Measurements from ENCODE around the gene PTPN22. TPM values are rescaled to one million over a fixed set of nuclear protein-coding genes. Genes with fewer than 3 reads are reported as not detected.

The PTPN22 gene
- total and polyA plus RNA-seq, 7 experiments from 2014 or later, result 22.2 to 76.7 (median 29.7) TPM

- ATAC-seq, result no peak
- Mint-ChIP-seq H3K9me3 (peaks cover 0 to 6% (median 0%) of the 10 kb centered on the region in 11 donors), H3K36me3 (peaks cover 0 to 48% (median 13%) of the 10 kb centered on the region in 5 donors), H3K27ac (peak overlapping the region in 3 of 9 donors; percentile 17 to 60 (median 59)), H3K4me1 (peaks cover 62 to 98% (median 94%) of the 10 kb centered on the region in 7 donors), H3K27me3 (no peaks in the 10 kb centered on the region), H3K4me3 (peak overlapping the region in 7 of 10 donors; percentile 19 to 91 (median 55))
- POLR2A ChIA-PET, result interaction anchor here (0.6 to 1.4 kb wide), 3 partner anchors 10 to 955 kb away, joined by 3 to 4 read pairs (median 4); no protein-coding TSS in a partner anchor
- no peaks in the 10 kb centered on the region for H3K9me3 ChIP-seq (ENCODE audit: control insufficient read depth in 2 of 3, low read length in 3 of 3)
- no peaks in the 10 kb centered on the region for H3K27me3 ChIP-seq (ENCODE audit: control insufficient read depth in 2 of 2, insufficient read depth in 2 of 2, low read length in 2 of 2)
- no peak overlapping the region for H3K27ac ChIP-seq (ENCODE audit: low read depth, low read length)
- no peaks in the 10 kb centered on the region for H3K36me3 ChIP-seq (ENCODE audit: control insufficient read depth in 2 of 3, insufficient read depth in 3 of 3, low read length in 3 of 3)
- DNase-seq, result no peak
- H3K4me1 ChIP-seq (ENCODE audit: control insufficient read depth in 2 of 2, insufficient read depth in 2 of 2, low read length in 2 of 2), result peaks cover 41 to 50% of the 10 kb centered on the region in 2 donors
- no peak overlapping the region for H3K4me3 ChIP-seq (ENCODE audit: low read length)
- intact Hi-C loops (cut with micrococcal nuclease), result no loop called here
- CTCF ChIA-PET, result no interaction called here
Observed at GRCh38 chr1:113805256-113805531, 66.3 kb downstream of the PTPN22 start.

DNA sequence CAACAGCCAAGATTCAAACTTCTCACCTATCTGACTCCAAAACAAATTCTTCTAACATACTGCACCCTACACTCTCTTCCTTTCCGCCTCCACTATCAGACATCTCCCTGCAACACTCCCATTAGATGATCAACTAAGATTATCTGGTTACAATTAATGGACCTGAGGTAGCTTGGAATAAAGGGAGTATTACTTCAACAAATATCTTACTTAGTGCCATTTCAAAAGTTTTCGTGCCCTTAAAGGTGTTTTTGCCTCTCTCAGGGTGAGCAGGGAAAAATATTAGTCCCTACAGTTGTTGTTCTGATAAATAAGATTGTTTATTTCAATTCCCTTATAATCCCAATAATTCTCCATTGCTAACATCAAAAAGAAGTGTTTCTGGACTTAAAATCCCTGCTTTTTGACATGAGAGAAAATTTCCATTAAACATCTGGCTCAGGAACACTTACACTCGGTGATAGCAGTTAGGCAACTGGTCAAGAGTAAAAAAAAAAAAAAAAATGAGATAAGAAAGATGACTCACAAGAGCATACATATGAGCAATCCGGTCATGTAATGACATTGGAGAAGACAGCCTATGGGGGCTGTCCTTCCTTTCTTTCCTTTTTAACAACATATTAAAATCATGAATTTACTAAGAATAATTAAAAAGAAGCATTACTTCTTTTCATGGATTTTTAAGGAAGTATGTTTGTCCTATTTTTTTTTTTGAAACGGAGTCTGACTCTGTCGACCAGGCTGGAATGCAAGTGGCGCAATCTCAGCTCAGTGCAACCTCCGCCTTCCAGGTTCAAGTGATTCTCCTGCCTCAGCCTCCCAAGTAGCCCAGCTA lies 66.9 kb downstream of the PTPN22 start:
- CTCF ChIA-PET, result no interaction called here
- Histone ChIP-seq H3K27me3 (ENCODE audit: control insufficient read depth in 2 of 2, insufficient read depth in 2 of 2, low read length in 2 of 2) (no peaks in the 10 kb centered on the region), H3K36me3 (ENCODE audit: control insufficient read depth in 2 of 3, insufficient read depth in 3 of 3, low read length in 3 of 3) (no peaks in the 10 kb centered on the region), H3K4me3 (ENCODE audit: low read length) (no peak overlapping the region), H3K9me3 (ENCODE audit: control insufficient read depth in 2 of 3, low read length in 3 of 3) (no peaks in the 10 kb centered on the region), H3K27ac (ENCODE audit: low read depth, low read length) (no peak overlapping the region), H3K4me1 (ENCODE audit: control insufficient read depth in 2 of 2, insufficient read depth in 2 of 2, low read length in 2 of 2) (peaks cover 40 to 45% of the 10 kb centered on the region in 2 donors)
- Mint-ChIP-seq H3K27ac (peak overlapping the region in 5 of 9 donors; percentile 17 to 80 (median 37)), H3K27me3 (no peaks in the 10 kb centered on the region), H3K9me3 (peaks cover 0 to 6% (median 0%) of the 10 kb centered on the region in 11 donors), H3K4me1 (peaks cover 57 to 98% (median 92%) of the 10 kb centered on the region in 7 donors), H3K36me3 (peaks cover 0 to 46% (median 13%) of the 10 kb centered on the region in 5 donors), H3K4me3 (peak overlapping the region in 8 of 10 donors; percentile 26 to 91 (median 50))
- ATAC-seq, result peak; percentile 46
- POLR2A ChIA-PET, result interaction anchor here (0.6 to 1.4 kb wide), 4 partner anchors 20 to 956 kb away, joined by 3 to 5 read pairs (median 4); no protein-coding TSS in a partner anchor
- DNase-seq, result no peak
- intact Hi-C loops (cut with micrococcal nuclease), result no loop called here

DNA sequence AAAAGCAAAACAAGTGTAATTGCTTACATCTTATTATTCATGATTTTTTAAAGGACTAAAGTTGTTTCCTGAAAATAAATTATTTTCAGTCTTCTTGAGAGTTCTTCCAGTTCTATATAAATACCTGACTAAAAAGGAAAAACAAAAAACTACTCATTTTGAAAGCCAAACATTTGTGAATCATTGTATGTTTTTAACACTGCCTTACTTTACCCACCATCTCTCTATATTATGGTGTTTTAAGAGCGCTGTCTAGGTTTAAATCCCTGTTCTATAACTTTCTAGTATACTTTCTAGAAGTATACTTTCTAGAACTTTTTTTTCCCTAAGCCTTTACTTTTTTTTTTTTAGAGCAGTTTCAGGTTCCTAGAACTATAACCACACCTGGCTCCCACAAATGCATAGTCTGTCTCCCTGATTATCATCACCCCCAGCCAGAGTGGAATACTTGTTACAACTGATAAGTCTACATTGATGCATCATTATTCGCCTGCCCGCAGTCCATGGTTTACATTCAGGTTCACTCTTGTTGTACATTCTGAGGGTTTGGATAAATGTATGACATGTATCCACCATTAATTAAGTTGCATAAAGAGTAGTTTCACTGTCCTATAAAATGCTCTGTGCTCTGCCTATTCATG lies 69.0 kb downstream of the PTPN22 start:
- POLR2A ChIA-PET, result interaction anchor here (1.2 to 1.7 kb wide), 2 partner anchors 8 to 17 kb away, joined by 4 read pairs; no protein-coding TSS in a partner anchor
- Histone ChIP-seq H3K4me3 (ENCODE audit: low read length) (no peak overlapping the region), H3K27ac (ENCODE audit: low read depth, low read length) (no peak overlapping the region), H3K4me1 (ENCODE audit: control insufficient read depth in 2 of 2, insufficient read depth in 2 of 2, low read length in 2 of 2) (peaks cover 40% of the 10 kb centered on the region in 2 donors), H3K27me3 (ENCODE audit: control insufficient read depth in 2 of 2, insufficient read depth in 2 of 2, low read length in 2 of 2) (no peaks in the 10 kb centered on the region), H3K36me3 (ENCODE audit: control insufficient read depth in 2 of 3, insufficient read depth in 3 of 3, low read length in 3 of 3) (peaks cover 0 to 6% (median under 1%) of the 10 kb centered on the region in 3 experiments), H3K9me3 (ENCODE audit: control insufficient read depth in 2 of 3, low read length in 3 of 3) (no peaks in the 10 kb centered on the region)
- ATAC-seq (no peak), DNase-seq (no peak)
- H3K36me3 Mint-ChIP-seq, result peaks cover 0 to 43% (median 14%) of the 10 kb centered on the region in 5 donors
- H3K4me3 Mint-ChIP-seq, result peak overlapping the region in 8 of 10 donors; percentile 5 to 62 (median 32)
- H3K27me3 Mint-ChIP-seq, result no peaks in the 10 kb centered on the region
- peaks cover 59 to 96% (median 87%) of the 10 kb centered on the region in 7 donors for H3K4me1 Mint-ChIP-seq
- H3K9me3 Mint-ChIP-seq, result peaks cover 0 to 4% (median 0%) of the 10 kb centered on the region in 11 donors
- H3K27ac Mint-ChIP-seq, result peak overlapping the region in 6 of 9 donors; percentile 24 to 71 (median 43)
- intact Hi-C loops (cut with micrococcal nuclease), result loop anchor here in 1 of 2 donors (1.0 kb wide), 1 partner anchor 9 kb away; no protein-coding TSS in a partner anchor
- CTCF ChIA-PET, result interaction anchor here (0.7 kb wide), 1 partner anchor 1311 kb away, joined by 3 read pairs; no protein-coding TSS in a partner anchor

GRCh38 chr1:113800487-113800886 lies 71.0 kb downstream of the PTPN22 start:
- ChIA-PET POLR2A (interaction anchor here (0.7 to 1.7 kb wide), 4 partner anchors 9 to 711 kb away, joined by 3 to 5 read pairs (median 4); partner anchors contain the start of gene TRIM33), CTCF (no interaction called here)

DNA sequence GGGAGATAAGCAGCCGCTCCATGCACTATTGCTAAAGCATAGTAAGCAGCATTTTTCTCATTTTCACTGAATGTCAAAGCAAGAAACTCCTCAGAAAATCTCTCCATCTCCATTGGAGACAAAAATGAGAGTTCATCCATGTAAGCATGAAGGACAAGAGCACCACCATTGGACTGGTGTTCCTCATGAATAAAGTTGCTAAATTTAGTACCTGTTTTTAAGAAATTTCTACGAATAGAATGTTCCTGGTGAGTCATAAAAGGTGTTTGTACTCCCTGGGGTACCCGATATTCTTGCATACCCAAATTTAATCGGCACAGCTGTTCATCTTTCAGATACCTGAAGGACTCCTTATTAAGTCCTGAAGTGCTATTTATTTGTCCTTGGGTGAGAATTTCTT lies 74.0 kb downstream of the PTPN22 start:
- H3K36me3 ChIP-seq (ENCODE audit: control insufficient read depth in 2 of 3, insufficient read depth in 3 of 3, low read length in 3 of 3), result peaks cover 0 to 26% (median 3%) of the 10 kb centered on the region in 3 experiments
- H3K27me3 ChIP-seq (ENCODE audit: control insufficient read depth in 2 of 2, insufficient read depth in 2 of 2, low read length in 2 of 2), result no peaks in the 10 kb centered on the region
- H3K4me1 Mint-ChIP-seq, result peaks cover 36 to 84% (median 73%) of the 10 kb centered on the region in 7 donors
- peaks cover 23 to 27% of the 10 kb centered on the region in 2 donors for H3K4me1 ChIP-seq (ENCODE audit: control insufficient read depth in 2 of 2, insufficient read depth in 2 of 2, low read length in 2 of 2)
- peak overlapping the region in 3 of 9 donors; percentile 9 to 17 (median 14) for H3K27ac Mint-ChIP-seq
- ChIA-PET CTCF (no interaction called here), POLR2A (no interaction called here)
- no peaks in the 10 kb centered on the region for H3K9me3 ChIP-seq (ENCODE audit: control insufficient read depth in 2 of 3, low read length in 3 of 3)
- H3K9me3 Mint-ChIP-seq, result no peaks in the 10 kb centered on the region
- H3K27me3 Mint-ChIP-seq, result no peaks in the 10 kb centered on the region
- H3K4me3 Mint-ChIP-seq, result no peak overlapping the region
- intact Hi-C loops (cut with micrococcal nuclease), result no loop called here
- peaks cover 3 to 43% (median 28%) of the 10 kb centered on the region in 5 donors for H3K36me3 Mint-ChIP-seq
- ATAC-seq (no peak), DNase-seq (no peak)
- H3K27ac ChIP-seq (ENCODE audit: low read depth, low read length), result no peak overlapping the region
- no peak overlapping the region for H3K4me3 ChIP-seq (ENCODE audit: low read length)

More at GRCh38 chr1:113800487-113800886, 71.0 kb downstream of the PTPN22 start:
- DNase-seq, result no peak
- no peaks in the 10 kb centered on the region for H3K27me3 ChIP-seq (ENCODE audit: control insufficient read depth in 2 of 2, insufficient read depth in 2 of 2, low read length in 2 of 2)
- no peak overlapping the region for H3K4me3 Mint-ChIP-seq
- no peaks in the 10 kb centered on the region for H3K9me3 ChIP-seq (ENCODE audit: control insufficient read depth in 2 of 3, low read length in 3 of 3)
- H3K4me1 ChIP-seq (ENCODE audit: control insufficient read depth in 2 of 2, insufficient read depth in 2 of 2, low read length in 2 of 2), result peaks cover 36 to 40% of the 10 kb centered on the region in 2 donors
- H3K27me3 Mint-ChIP-seq, result no peaks in the 10 kb centered on the region
- intact Hi-C loops (cut with micrococcal nuclease), result no loop called here
- no peak overlapping the region for H3K4me3 ChIP-seq (ENCODE audit: low read length)
- peak overlapping the region in 8 of 9 donors; percentile 23 to 78 (median 66) for H3K27ac Mint-ChIP-seq
- H3K36me3 Mint-ChIP-seq, result peaks cover 0 to 41% (median 20%) of the 10 kb centered on the region in 5 donors
- peaks cover 0 to 4% (median 0%) of the 10 kb centered on the region in 11 donors for H3K9me3 Mint-ChIP-seq
- H3K4me1 Mint-ChIP-seq, result peaks cover 46 to 85% (median 76%) of the 10 kb centered on the region in 7 donors
- ATAC-seq, result no peak
- peaks cover 0 to 16% (median 3%) of the 10 kb centered on the region in 3 experiments for H3K36me3 ChIP-seq (ENCODE audit: control insufficient read depth in 2 of 3, insufficient read depth in 3 of 3, low read length in 3 of 3)
- H3K27ac ChIP-seq (ENCODE audit: low read depth, low read length), result no peak overlapping the region
